AG09309 (cell line): Measurements from ENCODE around the gene RADX.

Source experiments
- DNase-seq: peaks from one replicate; pipeline ENCODE4 v3.0.0-alpha.2; 2010; ENCODE audit warnings: low read depth
- H3K4me3 ChIP-seq: 2 replicates; pipeline ENCODE4 v1.5.1; 2011; ENCODE audit warnings: mild to moderate bottlenecking, low read depth, low read length, moderate library complexity; ENCODE audit not compliant: control insufficient read depth
- CTCF ChIP-seq: IDR thresholded peaks from 2 replicates; pipeline ENCODE4 v1.5.1; 2011; ENCODE audit warnings: mild to moderate bottlenecking, low read depth, low read length, inconsistent platforms; ENCODE audit not compliant: insufficient read depth, control insufficient read depth; ENCODE audit errors: missing control alignments

RADX gene

GRCh38 chrX:106611679-106612392 lies at the start of gene RADX:
Gene RADX (plus strand): TSS chrX:106611978. CDS start chrX:106612081, 103 bp downstream.
- no peak for TF ChIP-seq CTCF
- DNase-seq: no peak
- H3K4me3 ChIP-seq: peak within 1 kb of the TSS; percentile 62

GRCh38 chrX:106564986-106565385 lies 46.8 kb upstream of the RADX start:
- TF ChIP-seq CTCF: no peak
- DNase-seq: no peak
- H3K4me3 ChIP-seq: no peak overlapping the region

- H3K4me3 ChIP-seq: no peak overlapping the region
- no peak for TF ChIP-seq CTCF
- DNase-seq: no peak
These were observed 45.4 kb upstream of the RADX start for GRCh38 chrX:106566362-106566761.

- no peak overlapping the region for H3K4me3 ChIP-seq
- no peak for TF ChIP-seq CTCF
- no peak for DNase-seq
These were observed 29.9 kb upstream of the RADX start for GRCh38 chrX:106581856-106582255.

- DNase-seq: no peak
- no peak for TF ChIP-seq CTCF
- H3K4me3 ChIP-seq: no peak overlapping the region
These were observed 26.3 kb upstream of the RADX start for GRCh38 chrX:106585478-106585877.

GRCh38 chrX:106588801-106589200 lies 23.0 kb upstream of the RADX start:
- no peak for TF ChIP-seq CTCF
- no peak for DNase-seq
- H3K4me3 ChIP-seq: no peak overlapping the region
